Keratinocyte (primary cell): ENCODE measurements around the gene IL21R. TPM values are rescaled to one million over a fixed set of nuclear protein-coding genes. Genes with fewer than 3 reads are reported as not detected.

Source experiments
- DNase-seq: peaks from one replicate; pipeline ENCODE4 v3.0.0-alpha.2; 2011; ENCODE audit warnings: low read depth, missing footprints, low spot score
- FAIRE-seq: peaks from 2 replicates; lab custom pipeline; 2011; peaks lifted over from hg19 to GRCh38; lab: Jason Lieb, UNC
- H2AFZ ChIP-seq: 2 replicates; pipeline ENCODE4 v1.6.0; 2012; ENCODE audit warnings: low read length, control low read depth, inconsistent platforms; ENCODE audit not compliant: control insufficient read depth
- H3K27ac ChIP-seq: 2 replicates; pipeline ENCODE4 v1.5.1; 2011; ENCODE audit warnings: low read length; ENCODE audit not compliant: control insufficient read depth, insufficient read depth
- H3K27me3 ChIP-seq: 3 replicates; pipeline ENCODE4 v1.6.0; 2011; ENCODE audit warnings: low read length; ENCODE audit not compliant: control insufficient read depth, insufficient read depth; ENCODE audit errors: extremely low read depth
- H3K36me3 ChIP-seq, 2 experiments: 2 replicates in 1 of 2; 3 replicates in 1 of 2; pipeline ENCODE4 v1.5.1; 2011; ENCODE audit warnings: low read length in 2 of 2, mild to moderate bottlenecking in 1 of 2; ENCODE audit not compliant: control insufficient read depth in 2 of 2, insufficient read depth in 2 of 2; ENCODE audit errors: extremely low read depth in 1 of 2
- H3K4me1 ChIP-seq: 3 replicates; pipeline ENCODE4 v1.5.1; 2011; ENCODE audit warnings: low read length; ENCODE audit not compliant: control insufficient read depth, insufficient read depth; ENCODE audit errors: extremely low read depth
- H3K4me2 ChIP-seq: 3 replicates; pipeline ENCODE4 v1.6.0; 2011; ENCODE audit warnings: low read depth, low read length; ENCODE audit not compliant: control insufficient read depth, insufficient read depth; ENCODE audit errors: extremely low read depth
- H3K4me3 ChIP-seq, 3 experiments: fragments of 200-600 bp in 1 of 3; sonication (generic) in 1 of 3; 2 replicates in 2 of 3; 3 replicates in 1 of 3; pipeline ENCODE4 v1.5.1; 2011 to 2016; ENCODE audit warnings: low read length in 3 of 3, mild to moderate bottlenecking in 3 of 3, control low read depth in 2 of 3, inconsistent platforms in 1 of 3, low read depth in 1 of 3, mixed read lengths in 1 of 3, mixed run types in 1 of 3, moderate library complexity in 1 of 3; ENCODE audit not compliant: control insufficient read depth in 2 of 3, insufficient read depth in 2 of 3; ENCODE audit errors: extremely low read depth in 1 of 3
- H3K79me2 ChIP-seq: 2 replicates; pipeline ENCODE4 v1.6.0; 2012; ENCODE audit warnings: low read length; ENCODE audit not compliant: control insufficient read depth, insufficient read depth
- H3K9ac ChIP-seq: 3 replicates; pipeline ENCODE4 v1.6.0; 2011; ENCODE audit warnings: low read length; ENCODE audit not compliant: control insufficient read depth, insufficient read depth; ENCODE audit errors: extremely low read depth
- H3K9me1 ChIP-seq: 3 replicates; pipeline ENCODE4 v1.6.0; 2011; ENCODE audit warnings: low read length; ENCODE audit not compliant: control insufficient read depth, insufficient read depth; ENCODE audit errors: extremely low read depth
- H3K9me3 ChIP-seq: 2 replicates; pipeline ENCODE4 v1.5.1; 2012; ENCODE audit warnings: low read depth, low read length; ENCODE audit not compliant: control insufficient read depth
- H4K20me1 ChIP-seq: 3 replicates; pipeline ENCODE4 v1.6.0; 2011; ENCODE audit warnings: low read length; ENCODE audit not compliant: control insufficient read depth, insufficient read depth; ENCODE audit errors: extremely low read depth
- CTCF ChIP-seq, 3 experiments: IDR thresholded peaks in 1 of 3; conservative IDR thresholded peaks in 1 of 3; optimal IDR thresholded peaks in 1 of 3; 2 replicates in 2 of 3; 3 replicates in 1 of 3; pipeline versions ENCODE3 to v1.5.1; 2011; ENCODE audit warnings: low read length in 3 of 3, mild to moderate bottlenecking in 3 of 3, moderate library complexity in 2 of 3, control low read depth in 1 of 3, inconsistent platforms in 1 of 3; ENCODE audit not compliant: insufficient read depth in 2 of 3; ENCODE audit errors: extremely low read depth in 1 of 3
- EZH2 ChIP-seq: IDR thresholded peaks from one replicate; pipeline ENCODE4 v1.6.1; 2012; ENCODE audit warnings: inconsistent platforms, mild to moderate bottlenecking, low read length, moderate library complexity
- dilution Hi-C: fragments of 300-500 bp; cut with MboI; formaldehyde crosslinking; loops from one replicate; pipeline ENCODE4 v1.7.0; 2020; ENCODE audit warnings: low sequenced_read_pairs; ENCODE audit not compliant: extremely low pct_ligation_motif_present
- polyA plus RNA-seq, 5 experiments: library from polyadenylated mRNA; depleted of rRNA in 3 of 5; stranded (reverse) in 3 of 5; stranded (forward) in 1 of 5; unstranded in 1 of 5; fragments of >200 nt; gene quantifications; 1 replicate in 1 of 5; 2 replicates in 3 of 5; 3 replicates in 1 of 5; pipeline versions ENCODE4 v1.2.1 to v1.2.3, GENCODE V29; 2011 to 2012; ENCODE audit warnings: missing spikeins in 2 of 5, low read depth in 1 of 5, low replicate concordance in 1 of 5

Gene IL21R
- polyA plus RNA-seq, 1 donor (not counting 4 experiments of a cell fraction or from before 2014, with no cell fraction given) = 0.12 TPM

GRCh38 chr16:27489906-27490305 is 87.9 kb downstream of the IL21R start:
- no peaks in the 10 kb centered on the region for H3K79me2 ChIP-seq
- no peak overlapping the region for H3K4me3 ChIP-seq
- no peak overlapping the region for H3K4me2 ChIP-seq
- no peaks in the 10 kb centered on the region for H3K9me1 ChIP-seq
- no peak for FAIRE-seq
- no peaks in the 10 kb centered on the region for H3K4me1 ChIP-seq
- H3K36me3 ChIP-seq = peaks cover 51 to 58% of the 10 kb centered on the region in 2 experiments
- H3K27ac ChIP-seq = no peak overlapping the region
- H3K27me3 ChIP-seq = no peaks in the 10 kb centered on the region
- no peak for DNase-seq
- H2AFZ ChIP-seq = no peak overlapping the region
- H3K9me3 ChIP-seq = no peaks in the 10 kb centered on the region
- TF ChIP-seq EZH2 = no peak
- no peak for TF ChIP-seq CTCF (optimal IDR thresholded peaks at IDR 0.05 in 1 of 3, IDR thresholded peaks at IDR 0.05 in 1 of 3, conservative IDR thresholded peaks at IDR 0.05 in 1 of 3; ENCODE audit: extremely low read depth in 1 of 3, insufficient read depth in 2 of 3, low read length in 3 of 3)
- no peaks in the 10 kb centered on the region for H4K20me1 ChIP-seq
- dilution Hi-C loops = no loop called here
- no peak overlapping the region for H3K9ac ChIP-seq

GRCh38 chr16:27491894-27492587 is 90.1 kb downstream of the IL21R start:
- FAIRE-seq (no peak), DNase-seq (no peak)
- H3K36me3 ChIP-seq = peaks cover 51 to 54% of the 10 kb centered on the region in 2 experiments
- TF ChIP-seq CTCF (optimal IDR thresholded peaks at IDR 0.05 in 1 of 3, IDR thresholded peaks at IDR 0.05 in 1 of 3, conservative IDR thresholded peaks at IDR 0.05 in 1 of 3; ENCODE audit: extremely low read depth in 1 of 3, insufficient read depth in 2 of 3, low read length in 3 of 3) (no peak), EZH2 (no peak)
- H2AFZ ChIP-seq = no peak overlapping the region
- no peaks in the 10 kb centered on the region for H3K4me1 ChIP-seq
- no peak overlapping the region for H3K4me2 ChIP-seq
- dilution Hi-C loops = no loop called here
- no peak overlapping the region for H3K4me3 ChIP-seq
- H3K27me3 ChIP-seq = no peaks in the 10 kb centered on the region
- no peaks in the 10 kb centered on the region for H3K9me3 ChIP-seq
- H3K27ac ChIP-seq = no peak overlapping the region
- H3K79me2 ChIP-seq = no peaks in the 10 kb centered on the region
- H3K9ac ChIP-seq = no peak overlapping the region
- no peaks in the 10 kb centered on the region for H3K9me1 ChIP-seq
- no peaks in the 10 kb centered on the region for H4K20me1 ChIP-seq
